ENCODE measurements around the gene PLPP2. TPM values are rescaled to one million over a fixed set of nuclear protein-coding genes. Genes with fewer than 3 reads are reported as not detected.

The PLPP2 gene
- total and polyA plus RNA-seq, 7 experiments from 2014 or later = 0.24 TPM; not detected in 6

DNA sequence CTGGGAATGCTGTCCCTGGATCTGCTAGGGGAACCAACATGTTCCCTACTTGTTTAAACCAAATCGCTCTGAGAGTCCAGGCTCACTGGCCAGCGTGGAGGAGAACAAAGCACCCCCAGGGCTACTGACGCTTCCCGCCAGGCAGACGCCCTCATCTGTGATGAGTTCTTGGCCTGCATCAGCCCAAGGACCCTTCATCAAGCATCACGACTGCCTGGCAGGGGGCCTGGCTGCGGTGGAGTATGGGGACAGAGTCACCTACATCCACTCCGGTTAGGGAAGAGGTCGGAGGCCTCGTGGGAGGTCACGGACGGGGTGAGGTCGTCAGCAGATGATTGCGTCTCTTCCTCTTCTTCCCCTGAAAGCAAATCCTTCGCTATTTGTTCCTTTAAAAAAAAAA is 35.7 kb upstream of the PLPP2 start:
- POLR2A ChIA-PET = no interaction called here
- H3K36me3 Mint-ChIP-seq = peaks cover 12 to 55% (median 34%) of the 10 kb centered on the region in 5 donors
- DNase-seq (no peak), ATAC-seq (no peak)
- H3K27ac Mint-ChIP-seq = no peak overlapping the region
- H3K27me3 Mint-ChIP-seq = no peaks in the 10 kb centered on the region
- H3K9me3 Mint-ChIP-seq = peaks cover 0 to 16% (median 8%) of the 10 kb centered on the region in 11 donors
- H3K4me3 Mint-ChIP-seq = no peak overlapping the region
- CTCF ChIA-PET = no interaction called here
- H3K9me3 ChIP-seq (ENCODE audit: control insufficient read depth in 2 of 3, low read length in 3 of 3) = peaks cover 0 to 26% (median 6%) of the 10 kb centered on the region in 3 experiments
- no peak overlapping the region for H3K27ac ChIP-seq (ENCODE audit: low read depth, low read length)
- no peaks in the 10 kb centered on the region for H3K4me1 ChIP-seq (ENCODE audit: control insufficient read depth in 2 of 2, insufficient read depth in 2 of 2, low read length in 2 of 2)
- H3K4me1 Mint-ChIP-seq = no peaks in the 10 kb centered on the region
- intact Hi-C loops (cut with micrococcal nuclease) = no loop called here
- H3K36me3 ChIP-seq (ENCODE audit: control insufficient read depth in 2 of 3, insufficient read depth in 3 of 3, low read length in 3 of 3) = peaks cover 6 to 79% (median 24%) of the 10 kb centered on the region in 3 experiments
- H3K27me3 ChIP-seq (ENCODE audit: control insufficient read depth in 2 of 2, insufficient read depth in 2 of 2, low read length in 2 of 2) = no peaks in the 10 kb centered on the region
- H3K4me3 ChIP-seq (ENCODE audit: low read length) = no peak overlapping the region

DNA sequence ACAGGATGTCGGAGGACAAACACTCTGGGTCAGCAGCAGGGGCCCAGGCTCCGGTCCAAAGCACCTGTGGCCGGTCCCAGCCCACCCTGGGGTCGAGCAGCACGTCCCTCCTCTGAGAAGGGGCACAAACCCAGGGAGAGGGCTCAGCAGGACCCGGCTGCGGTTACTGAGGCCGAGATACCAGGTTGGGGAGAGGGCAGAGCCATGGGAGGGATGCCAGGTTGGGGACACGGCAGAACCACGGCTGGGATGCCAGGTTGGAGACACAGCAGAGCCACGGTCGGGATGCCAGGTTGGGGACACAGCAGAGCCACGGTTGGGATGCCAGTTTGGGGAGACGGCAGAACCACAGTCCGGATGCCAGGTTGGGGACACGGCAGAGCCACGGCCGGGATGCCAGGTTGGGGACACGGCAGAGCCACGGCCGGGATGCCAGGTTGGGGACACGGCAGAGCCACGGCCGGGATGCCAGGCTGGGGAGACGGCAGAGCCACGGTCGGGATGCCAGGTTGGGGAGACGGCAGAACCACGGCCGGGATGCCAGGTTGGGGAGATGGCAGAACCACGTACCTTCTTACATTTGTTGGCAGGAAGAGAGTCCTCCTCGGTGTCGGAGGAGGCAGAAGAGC is 34.8 kb upstream of the PLPP2 start:
- CTCF ChIA-PET = no interaction called here
- POLR2A ChIA-PET = no interaction called here
- ATAC-seq = no peak

DNA sequence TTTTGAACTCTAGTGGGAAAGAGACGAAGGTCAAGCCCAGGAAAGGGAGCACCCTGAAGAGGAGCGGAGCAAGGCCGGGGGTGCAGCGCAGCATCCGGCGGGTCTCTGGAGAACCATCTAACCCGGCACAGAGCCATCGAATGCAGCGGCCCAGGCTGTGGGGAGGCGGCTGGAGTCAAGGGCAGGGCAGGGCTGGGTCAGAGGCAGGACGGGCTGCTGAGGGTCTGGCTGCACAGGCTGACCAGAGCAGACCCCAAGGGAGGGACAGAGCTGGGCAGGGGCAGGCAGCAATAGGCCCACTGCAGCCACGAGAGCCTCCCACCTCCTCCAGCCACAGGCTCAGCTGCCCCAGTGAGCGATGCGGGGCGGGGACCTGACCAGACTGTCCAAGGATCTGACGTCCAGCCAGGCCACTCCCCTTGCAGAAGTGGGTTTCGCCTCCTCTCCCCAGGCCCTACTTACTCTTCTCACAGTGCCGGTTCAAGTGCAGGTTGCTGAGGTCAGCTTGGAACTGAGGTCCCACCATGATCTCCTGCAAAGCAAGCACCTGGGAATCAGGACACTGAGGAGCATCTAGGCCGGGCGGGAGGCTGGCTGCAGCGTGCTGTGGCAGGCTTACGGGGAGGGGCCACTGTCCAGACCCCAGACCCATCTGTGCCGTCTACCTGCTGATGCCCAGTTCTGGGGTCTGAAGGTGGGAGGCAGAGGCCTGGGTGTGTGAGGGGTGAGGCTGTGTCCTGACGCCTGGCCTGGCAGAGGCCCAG is 34.2 kb upstream of the PLPP2 start:
- H3K36me3 ChIP-seq (ENCODE audit: control insufficient read depth in 2 of 3, insufficient read depth in 3 of 3, low read length in 3 of 3) = peaks cover 6 to 78% (median 21%) of the 10 kb centered on the region in 3 experiments
- no peak for ATAC-seq
- DNase-seq = no peak
- H3K27ac ChIP-seq (ENCODE audit: low read depth, low read length) = no peak overlapping the region
- intact Hi-C loops (cut with micrococcal nuclease) = no loop called here
- H3K4me3 Mint-ChIP-seq = no peak overlapping the region
- H3K4me1 ChIP-seq (ENCODE audit: control insufficient read depth in 2 of 2, insufficient read depth in 2 of 2, low read length in 2 of 2) = no peaks in the 10 kb centered on the region
- H3K9me3 ChIP-seq (ENCODE audit: control insufficient read depth in 2 of 3, low read length in 3 of 3) = peaks cover 0 to 20% (median 6%) of the 10 kb centered on the region in 3 experiments
- POLR2A ChIA-PET = no interaction called here
- CTCF ChIA-PET = no interaction called here
- peaks cover 0 to 4% (median 0%) of the 10 kb centered on the region in 7 donors for H3K4me1 Mint-ChIP-seq
- H3K9me3 Mint-ChIP-seq = peaks cover 0 to 16% (median 5%) of the 10 kb centered on the region in 11 donors
- H3K27me3 ChIP-seq (ENCODE audit: control insufficient read depth in 2 of 2, insufficient read depth in 2 of 2, low read length in 2 of 2) = no peaks in the 10 kb centered on the region
- H3K27me3 Mint-ChIP-seq = no peaks in the 10 kb centered on the region
- H3K4me3 ChIP-seq (ENCODE audit: low read length) = no peak overlapping the region
- H3K27ac Mint-ChIP-seq = no peak overlapping the region
- peaks cover 12 to 51% (median 37%) of the 10 kb centered on the region in 5 donors for H3K36me3 Mint-ChIP-seq

More for the DNA sequence above, 34.8 kb upstream of the PLPP2 start:
- Histone ChIP-seq H3K36me3 (ENCODE audit: control insufficient read depth in 2 of 3, insufficient read depth in 3 of 3, low read length in 3 of 3) (peaks cover 6 to 79% (median 23%) of the 10 kb centered on the region in 3 experiments), H3K4me3 (ENCODE audit: low read length) (no peak overlapping the region), H3K27me3 (ENCODE audit: control insufficient read depth in 2 of 2, insufficient read depth in 2 of 2, low read length in 2 of 2) (no peaks in the 10 kb centered on the region), H3K27ac (ENCODE audit: low read depth, low read length) (no peak overlapping the region), H3K4me1 (ENCODE audit: control insufficient read depth in 2 of 2, insufficient read depth in 2 of 2, low read length in 2 of 2) (no peaks in the 10 kb centered on the region), H3K9me3 (ENCODE audit: control insufficient read depth in 2 of 3, low read length in 3 of 3) (peaks cover 0 to 26% (median 6%) of the 10 kb centered on the region in 3 experiments)
- no peak for DNase-seq
- H3K36me3 Mint-ChIP-seq = peaks cover 12 to 52% (median 38%) of the 10 kb centered on the region in 5 donors
- intact Hi-C loops (cut with micrococcal nuclease) = no loop called here
- no peaks in the 10 kb centered on the region for H3K27me3 Mint-ChIP-seq
- peaks cover 0 to 16% (median 8%) of the 10 kb centered on the region in 11 donors for H3K9me3 Mint-ChIP-seq
- H3K4me1 Mint-ChIP-seq = peaks cover 0 to 2% (median 0%) of the 10 kb centered on the region in 7 donors
- H3K4me3 Mint-ChIP-seq = no peak overlapping the region
- H3K27ac Mint-ChIP-seq = no peak overlapping the region

DNA sequence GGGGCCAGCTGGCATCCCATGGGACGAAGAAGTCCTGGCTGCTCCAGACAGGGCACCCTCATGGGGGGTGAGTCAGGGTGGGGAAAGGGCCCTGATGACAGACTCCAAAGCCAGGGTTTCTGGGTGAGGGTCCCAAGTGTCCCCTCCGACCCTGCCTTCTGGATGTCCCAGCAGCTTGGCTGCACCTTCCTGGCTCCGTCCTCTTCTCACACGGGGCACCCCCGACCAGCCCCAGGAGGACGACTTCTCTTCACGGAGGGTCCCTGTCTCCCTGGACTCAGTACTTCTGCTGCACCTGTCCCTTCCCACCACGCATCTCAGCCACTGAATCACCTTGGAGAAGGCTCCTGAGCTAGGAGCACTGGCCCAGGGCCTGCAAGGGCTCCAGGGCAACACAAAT is 33.5 kb upstream of the PLPP2 start:
- no peak overlapping the region for H3K27ac ChIP-seq (ENCODE audit: low read depth, low read length)
- Mint-ChIP-seq H3K27ac (no peak overlapping the region), H3K36me3 (peaks cover 12 to 48% (median 38%) of the 10 kb centered on the region in 5 donors), H3K27me3 (no peaks in the 10 kb centered on the region), H3K4me1 (peaks cover 0 to 4% (median 0%) of the 10 kb centered on the region in 7 donors), H3K9me3 (peaks cover 0 to 16% (median 5%) of the 10 kb centered on the region in 11 donors), H3K4me3 (no peak overlapping the region)
- DNase-seq (no peak), ATAC-seq (no peak)
- H3K9me3 ChIP-seq (ENCODE audit: control insufficient read depth in 2 of 3, low read length in 3 of 3) = peaks cover 0 to 19% (median 6%) of the 10 kb centered on the region in 3 experiments
- H3K36me3 ChIP-seq (ENCODE audit: control insufficient read depth in 2 of 3, insufficient read depth in 3 of 3, low read length in 3 of 3) = peaks cover 6 to 72% (median 21%) of the 10 kb centered on the region in 3 experiments
- intact Hi-C loops (cut with micrococcal nuclease) = no loop called here
- no peaks in the 10 kb centered on the region for H3K4me1 ChIP-seq (ENCODE audit: control insufficient read depth in 2 of 2, insufficient read depth in 2 of 2, low read length in 2 of 2)
- no peaks in the 10 kb centered on the region for H3K27me3 ChIP-seq (ENCODE audit: control insufficient read depth in 2 of 2, insufficient read depth in 2 of 2, low read length in 2 of 2)
- POLR2A ChIA-PET = no interaction called here
- CTCF ChIA-PET = interaction anchor here (0.6 kb wide), 1 partner anchor 330 kb away, joined by 6 read pairs; no protein-coding TSS in a partner anchor
- no peak overlapping the region for H3K4me3 ChIP-seq (ENCODE audit: low read length)

DNA sequence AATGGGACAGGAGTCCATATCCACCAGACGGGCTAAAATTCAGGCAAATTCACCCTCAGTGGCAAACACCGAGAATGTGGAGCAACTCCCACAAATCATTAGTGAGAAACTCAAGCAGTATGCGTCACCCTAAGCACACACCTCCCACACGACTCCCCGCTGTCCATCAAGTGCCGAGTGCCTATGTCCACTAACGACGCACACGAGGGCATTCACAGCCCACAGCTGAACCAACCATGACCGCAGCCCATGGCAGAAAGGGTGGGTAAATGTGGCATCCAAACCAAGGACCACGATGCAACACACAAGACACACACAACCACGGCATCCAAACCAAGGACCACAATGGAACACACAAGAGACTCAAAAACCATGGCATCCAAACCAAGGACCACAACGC is 31.4 kb upstream of the PLPP2 start:
- H3K4me1 ChIP-seq (ENCODE audit: control insufficient read depth in 2 of 2, insufficient read depth in 2 of 2, low read length in 2 of 2) = no peaks in the 10 kb centered on the region
- Mint-ChIP-seq H3K4me1 (peaks cover 0 to 9% (median 0%) of the 10 kb centered on the region in 7 donors), H3K36me3 (peaks cover 10 to 37% (median 31%) of the 10 kb centered on the region in 5 donors), H3K4me3 (no peak overlapping the region), H3K9me3 (peaks cover 0 to 8% (median 0%) of the 10 kb centered on the region in 11 donors), H3K27ac (no peak overlapping the region), H3K27me3 (no peaks in the 10 kb centered on the region)
- no peak overlapping the region for H3K27ac ChIP-seq (ENCODE audit: low read depth, low read length)
- DNase-seq (no peak), ATAC-seq (no peak)
- ChIA-PET CTCF (no interaction called here), POLR2A (no interaction called here)
- H3K27me3 ChIP-seq (ENCODE audit: control insufficient read depth in 2 of 2, insufficient read depth in 2 of 2, low read length in 2 of 2) = no peaks in the 10 kb centered on the region
- H3K36me3 ChIP-seq (ENCODE audit: control insufficient read depth in 2 of 3, insufficient read depth in 3 of 3, low read length in 3 of 3) = peaks cover 0 to 51% (median 9%) of the 10 kb centered on the region in 3 experiments
- H3K4me3 ChIP-seq (ENCODE audit: low read length) = no peak overlapping the region
- H3K9me3 ChIP-seq (ENCODE audit: control insufficient read depth in 2 of 3, low read length in 3 of 3) = no peaks in the 10 kb centered on the region
- intact Hi-C loops (cut with micrococcal nuclease) = no loop called here

DNA sequence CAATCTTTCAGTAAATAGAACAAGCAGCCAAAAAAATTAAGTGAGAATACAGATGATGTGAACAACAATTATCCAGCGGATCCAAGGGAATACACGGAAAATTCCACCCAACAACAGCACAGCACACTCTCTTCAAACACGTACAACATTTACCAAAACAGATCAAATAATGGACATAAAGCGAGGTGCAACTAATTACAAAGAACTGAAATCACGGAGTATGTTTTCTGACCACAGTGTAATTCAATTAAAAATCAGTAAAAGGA is 27.2 kb upstream of the PLPP2 start:
- no peak overlapping the region for H3K4me3 Mint-ChIP-seq

More for the DNA sequence above, 27.2 kb upstream of the PLPP2 start:
- ATAC-seq (no peak), DNase-seq (no peak)
- ChIA-PET CTCF (no interaction called here), POLR2A (no interaction called here)
- Histone ChIP-seq H3K27ac (ENCODE audit: low read depth, low read length) (no peak overlapping the region), H3K27me3 (ENCODE audit: control insufficient read depth in 2 of 2, insufficient read depth in 2 of 2, low read length in 2 of 2) (no peaks in the 10 kb centered on the region), H3K9me3 (ENCODE audit: control insufficient read depth in 2 of 3, low read length in 3 of 3) (no peaks in the 10 kb centered on the region), H3K4me1 (ENCODE audit: control insufficient read depth in 2 of 2, insufficient read depth in 2 of 2, low read length in 2 of 2) (no peaks in the 10 kb centered on the region), H3K36me3 (ENCODE audit: control insufficient read depth in 2 of 3, insufficient read depth in 3 of 3, low read length in 3 of 3) (peaks cover 0 to 35% (median 0%) of the 10 kb centered on the region in 3 experiments), H3K4me3 (ENCODE audit: low read length) (no peak overlapping the region)
- H3K9me3 Mint-ChIP-seq = peaks cover 0 to 8% (median 0%) of the 10 kb centered on the region in 11 donors
- no peaks in the 10 kb centered on the region for H3K27me3 Mint-ChIP-seq
- intact Hi-C loops (cut with micrococcal nuclease) = no loop called here
- H3K27ac Mint-ChIP-seq = no peak overlapping the region
- peaks cover 0 to 9% (median 4%) of the 10 kb centered on the region in 7 donors for H3K4me1 Mint-ChIP-seq
- H3K36me3 Mint-ChIP-seq = peaks cover 23 to 51% (median 39%) of the 10 kb centered on the region in 5 donors

All from naive thymus-derived CD4-positive, alpha-beta T cell (primary cell).